NAMALWA (cell line): ENCODE results near the gene RNU6-8.
A peak's percentile ranks its signal among the peaks of the same experiment; 100 is the strongest.

Source experiments
- DNase-seq: peaks from one replicate; pipeline ENCODE4 v3.0.0-alpha.2; 2015; ENCODE audit warnings: low spot score

The RNU6-8 gene

GRCh38 chr14:32202998-32203882 lies at the start of gene RNU6-8:
Gene RNU6-8 (minus strand): TSS chr14:32203269.
- peak; percentile 84 for DNase-seq

DNA sequence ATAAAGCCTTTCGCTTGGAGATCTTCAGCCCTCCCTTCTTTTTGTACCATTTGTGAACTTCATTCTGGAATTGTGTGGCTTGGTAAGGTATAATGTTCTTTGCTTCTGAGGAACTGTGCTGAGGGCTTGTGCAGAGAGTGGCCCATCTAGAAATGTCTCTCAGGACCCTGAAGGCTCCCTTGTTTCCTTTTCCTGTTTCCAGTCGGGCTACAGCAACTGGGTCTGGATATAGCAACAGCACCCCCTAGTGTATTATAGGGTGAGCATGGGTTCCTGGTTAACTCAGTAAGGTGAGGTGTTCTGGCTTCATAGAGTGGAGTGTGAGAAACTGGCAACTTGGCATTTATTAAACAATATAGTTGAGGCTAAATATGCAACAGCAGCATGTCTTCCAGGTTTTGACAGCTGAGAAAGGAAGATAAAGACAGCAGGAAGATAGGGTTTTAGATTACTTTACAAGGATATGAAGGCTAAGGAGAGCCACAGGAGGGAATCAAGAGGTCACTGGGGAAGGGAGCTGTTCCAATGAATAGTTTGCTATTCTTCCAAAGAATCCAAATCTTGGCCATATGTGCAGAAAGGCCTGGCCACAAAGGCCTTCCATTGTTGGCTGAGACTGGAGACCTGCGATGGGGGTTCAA lies 49.1 kb upstream of the RNU6-8 start:
- peak; percentile 64 for DNase-seq

DNA sequence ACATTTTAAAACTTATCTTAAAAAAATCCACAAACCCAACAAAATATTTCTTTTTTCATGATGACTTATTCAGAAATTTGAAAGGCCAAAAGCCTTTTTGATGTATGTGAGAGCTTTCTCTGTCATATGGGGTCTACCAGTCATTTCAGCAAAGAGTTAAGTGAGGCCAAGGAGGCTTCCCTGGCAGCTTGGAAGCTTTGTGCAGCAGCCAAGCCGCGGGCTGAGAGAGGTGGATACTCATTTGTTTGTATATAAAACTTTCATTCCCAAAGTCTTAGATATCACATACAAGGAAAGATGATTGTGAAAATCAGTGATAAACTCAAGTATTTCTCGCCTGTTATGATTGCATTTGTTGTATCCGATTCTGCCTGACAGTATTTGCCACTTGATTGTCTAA lies 48.5 kb upstream of the RNU6-8 start:
- no peak for DNase-seq

GRCh38 chr14:32250681-32251080 lies 47.6 kb upstream of the RNU6-8 start:
- no peak for DNase-seq

DNA sequence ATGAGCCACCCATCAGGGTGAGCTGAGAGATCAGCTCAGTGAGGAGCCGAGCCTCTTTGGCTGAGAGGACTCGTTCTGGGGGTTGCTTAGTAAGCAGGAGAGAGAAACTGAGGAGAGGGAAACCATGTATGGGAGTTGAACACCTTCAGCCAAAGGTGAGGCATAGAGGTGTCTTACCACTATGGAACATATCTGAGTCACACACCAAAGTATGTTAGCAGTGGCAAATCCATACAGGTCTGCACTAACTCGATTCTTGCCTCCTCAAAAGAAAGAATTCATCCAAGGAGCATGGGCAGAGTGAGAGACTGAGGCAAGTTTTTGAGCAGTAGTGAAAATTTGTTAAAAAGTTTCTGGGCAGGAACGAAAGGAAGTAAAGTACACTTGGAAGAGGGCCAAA lies 46.7 kb upstream of the RNU6-8 start:
- no peak for DNase-seq

DNA sequence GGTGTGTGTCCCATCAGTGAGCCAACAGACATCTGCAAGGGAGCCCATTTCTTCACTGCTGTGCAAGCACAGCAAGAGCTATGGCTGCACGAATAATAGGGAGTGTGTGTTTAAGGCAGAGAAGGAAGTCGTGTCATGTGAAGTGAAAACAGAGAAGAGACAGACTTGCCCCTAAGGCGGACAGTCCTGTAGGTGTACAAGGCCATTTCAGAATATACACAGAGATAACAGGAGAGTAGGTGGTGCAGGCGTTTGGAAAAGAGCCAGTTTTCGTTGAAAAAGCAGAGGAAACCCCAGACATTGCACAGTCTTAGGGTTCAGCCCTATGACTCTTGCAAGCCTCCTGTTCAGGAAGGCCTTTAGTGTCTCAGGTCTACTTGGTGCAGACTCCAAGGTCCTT lies 46.3 kb upstream of the RNU6-8 start:
- no peak for DNase-seq

GRCh38 chr14:32246751-32247150 lies 43.7 kb upstream of the RNU6-8 start:
- no peak for DNase-seq

DNA sequence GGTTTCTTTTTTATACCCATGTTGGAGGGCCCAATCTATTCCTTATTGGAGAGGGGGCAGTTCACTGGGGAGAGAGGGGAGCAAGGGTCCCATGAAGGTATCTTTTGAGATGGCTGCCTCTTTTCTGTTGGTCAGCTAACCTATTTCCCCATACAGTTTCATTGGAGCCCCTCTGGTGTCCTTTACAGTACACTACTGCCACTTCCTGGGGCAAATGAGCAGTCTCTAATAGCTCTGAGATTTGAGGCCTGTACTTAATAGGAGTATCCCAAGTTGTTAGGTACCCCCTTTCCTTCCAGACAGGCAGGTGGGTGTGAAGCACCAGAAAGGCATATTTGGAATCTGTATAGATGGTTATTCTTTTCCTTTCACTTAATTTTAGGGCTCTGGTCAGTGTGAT lies 41.3 kb upstream of the RNU6-8 start:
- DNase-seq, result no peak

DNA sequence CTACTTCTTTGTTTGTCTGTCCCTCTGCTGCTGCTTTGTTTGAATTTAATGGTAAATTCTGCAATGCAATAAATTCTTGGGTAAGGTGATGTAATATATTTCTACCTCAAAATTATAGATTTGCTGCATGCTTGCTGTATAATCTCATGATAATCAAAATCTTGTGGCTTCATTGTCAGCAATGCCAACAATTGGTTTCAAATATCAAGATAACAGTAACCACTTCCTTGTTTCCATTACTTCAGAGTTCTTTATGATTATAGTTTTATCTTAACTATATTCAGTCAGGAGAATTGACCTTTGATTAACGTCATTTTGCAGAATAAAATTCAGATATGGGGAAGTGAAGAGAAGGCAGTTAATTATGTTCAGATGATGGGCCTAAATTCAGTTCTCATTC lies 30.2 kb upstream of the RNU6-8 start:
- no peak for DNase-seq

- DNase-seq, result no peak
These were observed 29.4 kb upstream of the RNU6-8 start for GRCh38 chr14:32232481-32232880.

- no peak for DNase-seq
These were observed 27.7 kb upstream of the RNU6-8 start for GRCh38 chr14:32230695-32231280.

- no peak for DNase-seq
These were observed 27.1 kb upstream of the RNU6-8 start for GRCh38 chr14:32230181-32230580.

DNA sequence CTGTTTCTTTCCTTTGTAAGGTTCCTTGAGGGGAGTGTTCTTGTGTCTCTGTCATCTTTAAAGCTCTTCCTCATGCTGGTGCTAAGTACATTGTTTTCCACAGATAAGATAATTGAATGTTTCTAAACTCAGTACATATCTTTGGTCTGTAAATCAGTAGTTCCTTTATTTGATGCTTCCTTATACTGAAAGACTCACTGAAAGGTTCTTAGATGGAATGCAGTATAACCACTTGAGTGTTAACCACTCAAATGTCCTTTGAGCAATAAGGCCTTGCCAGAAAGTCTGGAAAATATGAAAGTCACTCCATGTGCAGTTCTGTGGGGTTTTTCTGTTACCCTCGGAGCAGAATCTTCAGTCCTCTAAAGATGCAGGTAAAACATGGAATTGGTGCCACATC lies 23.0 kb upstream of the RNU6-8 start:
- no peak for DNase-seq

- no peak for DNase-seq
These were observed 22.4 kb upstream of the RNU6-8 start for GRCh38 chr14:32225378-32225920.

DNA sequence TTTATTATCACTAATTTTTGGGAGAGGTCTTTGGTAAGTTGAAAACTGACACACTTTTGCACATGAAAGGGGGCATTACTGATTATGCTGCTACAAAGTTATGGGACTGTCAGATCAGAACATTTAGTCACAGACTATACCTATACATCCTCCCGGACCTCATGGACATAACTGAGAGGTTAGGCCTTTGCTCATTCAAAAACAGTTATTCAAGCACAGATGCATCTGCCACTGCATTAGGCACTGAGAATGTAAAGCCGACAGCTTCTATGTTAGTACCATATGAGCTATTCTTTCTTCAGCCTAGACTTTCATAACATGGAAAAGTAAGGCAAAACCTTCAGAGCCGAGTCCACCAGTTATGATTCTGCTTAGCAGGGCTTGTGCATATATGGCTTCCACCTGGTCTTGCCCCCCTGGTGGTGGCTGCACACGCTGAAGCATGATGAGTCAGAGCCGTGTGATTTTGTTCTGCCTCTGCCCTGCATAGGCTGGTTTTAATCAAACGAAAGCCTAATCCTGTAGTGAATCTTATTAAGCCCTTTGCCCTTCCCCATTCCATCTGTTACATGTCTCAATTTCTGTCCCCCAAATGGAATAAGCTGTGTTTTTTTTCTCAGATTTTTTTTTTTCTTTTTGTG lies 21.8 kb upstream of the RNU6-8 start:
- DNase-seq, result peak; percentile 37

- peak; percentile 1 for DNase-seq
These were observed 14.2 kb upstream of the RNU6-8 start for GRCh38 chr14:32217301-32217700.

DNA sequence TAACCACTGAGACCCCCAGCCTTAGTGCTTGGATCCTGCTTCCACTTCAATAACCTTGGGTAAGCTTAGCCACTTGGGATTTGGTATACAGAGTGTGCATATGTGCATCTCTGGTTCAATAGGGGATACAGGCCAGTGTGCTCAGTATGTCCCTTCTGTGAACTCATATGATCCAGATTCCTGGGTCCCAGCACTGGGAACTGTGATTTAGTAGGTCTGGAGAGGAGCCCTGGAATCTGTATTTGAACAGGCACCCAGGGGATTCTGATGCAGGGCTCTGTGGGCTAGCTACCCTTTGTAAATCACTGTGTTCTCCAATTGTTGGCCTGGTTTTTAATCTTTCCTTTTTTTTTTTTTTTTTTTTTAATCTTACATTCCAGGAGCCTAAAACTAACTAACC lies 9.8 kb upstream of the RNU6-8 start:
- DNase-seq, result no peak

GRCh38 chr14:32211068-32211404 lies 8.0 kb upstream of the RNU6-8 start:
- no peak for DNase-seq

GRCh38 chr14:32209471-32209870 lies 6.4 kb upstream of the RNU6-8 start:
- no peak for DNase-seq

GRCh38 chr14:32208490-32208889 lies 5.4 kb upstream of the RNU6-8 start:
- DNase-seq, result no peak

DNA sequence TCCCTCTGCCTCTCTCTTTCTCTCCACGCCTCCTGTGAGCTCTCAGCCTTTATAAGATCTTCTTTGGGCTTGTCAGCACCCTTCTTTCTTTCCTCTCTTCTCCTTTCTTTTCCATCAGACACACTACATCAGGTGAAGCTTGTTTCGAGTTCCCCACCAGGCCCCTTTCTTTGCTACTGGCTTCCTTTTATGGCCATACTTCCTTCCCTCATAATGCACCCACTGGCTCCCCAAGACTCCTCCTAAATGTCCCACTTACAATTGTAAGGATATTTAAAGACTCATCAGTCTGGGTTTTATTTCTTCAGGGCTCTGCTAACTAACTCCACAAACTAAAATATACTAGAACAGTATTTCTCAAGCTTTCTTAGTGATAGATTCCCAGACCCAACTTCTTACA lies 3.5 kb upstream of the RNU6-8 start:
- no peak for DNase-seq

- peak; percentile 1 for DNase-seq
These were observed 2.9 kb upstream of the RNU6-8 start for GRCh38 chr14:32205984-32206383.

DNA sequence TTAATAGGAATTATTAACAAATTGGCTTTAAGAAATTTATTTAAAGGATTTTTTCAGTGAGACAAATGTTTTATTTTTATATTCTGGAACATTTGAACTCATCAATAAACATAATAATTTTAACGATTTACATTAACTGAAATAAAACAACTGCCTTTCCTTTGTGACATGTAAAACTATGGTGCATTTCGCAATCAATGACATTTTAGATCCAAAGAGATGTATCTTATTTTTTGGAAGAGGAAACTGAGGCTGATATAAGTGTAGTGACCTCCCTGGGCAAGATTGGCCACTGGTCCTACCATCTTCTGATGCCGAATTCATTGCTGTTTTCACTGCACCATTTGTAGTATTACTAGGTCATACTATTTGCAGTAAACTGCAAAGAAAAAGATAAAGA lies 2.5 kb upstream of the RNU6-8 start:
- DNase-seq, result no peak
